K562 (cell line): Measurements from ENCODE around the gene PPIE. TPM values are rescaled to one million over a fixed set of nuclear protein-coding genes. Genes with fewer than 3 reads are reported as not detected.

Experiments used
- BACH1 ChIP-seq: fragments of 200-800 bp; sonication (Bioruptor generic); IDR thresholded peaks from 2 replicates; pipeline ENCODE4 v1.6.1; 2016; ENCODE audit warnings: missing genetic modification characterization, missing compliant biosample characterization
- RBM25 ChIP-seq: fragments of 200-400 bp; formaldehyde crosslinking; IDR thresholded peaks from 2 replicates; pipeline ENCODE4 v1.6.1; 2018; ENCODE audit warnings: low read length, low read depth, moderate library complexity; ENCODE audit not compliant: severe bottlenecking
- polyA plus RNA-seq, 8 experiments: library from polyadenylated mRNA; depleted of rRNA in 4 of 8; stranded (reverse) in 5 of 8; unstranded in 3 of 8; fragments of >200 nt; fragmentation: Nextera tagmentation in 2 of 8; fragmentation: Illumina TruSeq in 1 of 8; extraction: Ambion mirVana in 2 of 8; extraction: Trizol in 1 of 8; gene quantifications; 2 replicates each; pipeline versions ENCODE4 v1.2.1 to v1.2.3, GENCODE V29; 2011 to 2014; ENCODE audit warnings: inconsistent platforms in 1 of 8, missing spikeins in 1 of 8
- total RNA-seq, 7 experiments: library from RNA; depleted of rRNA in 6 of 7; stranded (reverse); fragments of >200 nt in 6 of 7; fragmentation: Illumina TruSeq in 2 of 7; extraction: Trizol in 2 of 7; gene quantifications; 2 replicates each; pipeline versions ENCODE4 v1.2.1 to v1.2.3, GENCODE V29; 2011 to 2021; ENCODE audit warnings: low replicate concordance in 1 of 7
- TF ChIP-seq, protein P1 (sequence below), 2 experiments: IDR thresholded peaks; 2 replicates each; pipeline ENCODE4 v1.6.1; 2012; ENCODE audit warnings: improper control_type of control experiment in 2 of 2, low read depth in 2 of 2, low read length in 2 of 2, borderline replicate concordance in 1 of 2
- TF ChIP-seq, protein P2 (sequence below): fragments of 250-450 bp; sonication (Bioruptor Pico); IDR thresholded peaks from 2 replicates; pipeline ENCODE4 v1.4.0; 2020

PPIE gene
- total and polyA plus RNA-seq, 9 of the 15 experiments (the other 6 are each of a cell fraction or from before 2014, with no cell fraction given): 75.4 to 444 (median 131) TPM

DNA sequence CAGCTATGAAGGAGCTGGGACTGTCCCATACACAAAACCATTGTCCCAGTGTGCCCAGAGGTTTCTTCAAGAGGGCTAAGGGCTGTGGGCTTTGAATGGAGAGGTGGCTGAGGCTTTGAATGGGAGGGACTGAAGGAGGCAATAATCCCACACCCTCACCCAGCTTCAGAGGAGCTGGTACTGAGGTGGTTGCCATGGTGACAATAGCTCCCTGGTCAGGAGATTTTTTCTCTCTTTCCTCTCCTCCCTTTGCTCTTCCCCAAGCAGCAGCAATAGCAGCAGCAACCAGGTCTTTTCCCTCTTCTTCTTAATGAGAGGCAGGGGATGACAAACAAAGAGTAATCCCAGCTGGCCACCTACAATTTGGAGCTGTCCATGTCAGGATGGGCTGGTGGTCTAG is 49.0 kb upstream of the PPIE start (continued):
- TF ChIP-seq, protein P1, sequence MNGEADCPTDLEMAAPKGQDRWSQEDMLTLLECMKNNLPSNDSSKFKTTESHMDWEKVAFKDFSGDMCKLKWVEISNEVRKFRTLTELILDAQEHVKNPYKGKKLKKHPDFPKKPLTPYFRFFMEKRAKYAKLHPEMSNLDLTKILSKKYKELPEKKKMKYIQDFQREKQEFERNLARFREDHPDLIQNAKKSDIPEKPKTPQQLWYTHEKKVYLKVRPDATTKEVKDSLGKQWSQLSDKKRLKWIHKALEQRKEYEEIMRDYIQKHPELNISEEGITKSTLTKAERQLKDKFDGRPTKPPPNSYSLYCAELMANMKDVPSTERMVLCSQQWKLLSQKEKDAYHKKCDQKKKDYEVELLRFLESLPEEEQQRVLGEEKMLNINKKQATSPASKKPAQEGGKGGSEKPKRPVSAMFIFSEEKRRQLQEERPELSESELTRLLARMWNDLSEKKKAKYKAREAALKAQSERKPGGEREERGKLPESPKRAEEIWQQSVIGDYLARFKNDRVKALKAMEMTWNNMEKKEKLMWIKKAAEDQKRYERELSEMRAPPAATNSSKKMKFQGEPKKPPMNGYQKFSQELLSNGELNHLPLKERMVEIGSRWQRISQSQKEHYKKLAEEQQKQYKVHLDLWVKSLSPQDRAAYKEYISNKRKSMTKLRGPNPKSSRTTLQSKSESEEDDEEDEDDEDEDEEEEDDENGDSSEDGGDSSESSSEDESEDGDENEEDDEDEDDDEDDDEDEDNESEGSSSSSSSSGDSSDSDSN (IDR thresholded peaks at IDR 0.05; ENCODE audit: borderline replicate concordance in 1 of 2, low read depth in 2 of 2, low read length in 2 of 2): no peak
- no peak for TF ChIP-seq RBM25
- no peak for TF ChIP-seq BACH1 (tag)
- TF ChIP-seq, protein P2, sequence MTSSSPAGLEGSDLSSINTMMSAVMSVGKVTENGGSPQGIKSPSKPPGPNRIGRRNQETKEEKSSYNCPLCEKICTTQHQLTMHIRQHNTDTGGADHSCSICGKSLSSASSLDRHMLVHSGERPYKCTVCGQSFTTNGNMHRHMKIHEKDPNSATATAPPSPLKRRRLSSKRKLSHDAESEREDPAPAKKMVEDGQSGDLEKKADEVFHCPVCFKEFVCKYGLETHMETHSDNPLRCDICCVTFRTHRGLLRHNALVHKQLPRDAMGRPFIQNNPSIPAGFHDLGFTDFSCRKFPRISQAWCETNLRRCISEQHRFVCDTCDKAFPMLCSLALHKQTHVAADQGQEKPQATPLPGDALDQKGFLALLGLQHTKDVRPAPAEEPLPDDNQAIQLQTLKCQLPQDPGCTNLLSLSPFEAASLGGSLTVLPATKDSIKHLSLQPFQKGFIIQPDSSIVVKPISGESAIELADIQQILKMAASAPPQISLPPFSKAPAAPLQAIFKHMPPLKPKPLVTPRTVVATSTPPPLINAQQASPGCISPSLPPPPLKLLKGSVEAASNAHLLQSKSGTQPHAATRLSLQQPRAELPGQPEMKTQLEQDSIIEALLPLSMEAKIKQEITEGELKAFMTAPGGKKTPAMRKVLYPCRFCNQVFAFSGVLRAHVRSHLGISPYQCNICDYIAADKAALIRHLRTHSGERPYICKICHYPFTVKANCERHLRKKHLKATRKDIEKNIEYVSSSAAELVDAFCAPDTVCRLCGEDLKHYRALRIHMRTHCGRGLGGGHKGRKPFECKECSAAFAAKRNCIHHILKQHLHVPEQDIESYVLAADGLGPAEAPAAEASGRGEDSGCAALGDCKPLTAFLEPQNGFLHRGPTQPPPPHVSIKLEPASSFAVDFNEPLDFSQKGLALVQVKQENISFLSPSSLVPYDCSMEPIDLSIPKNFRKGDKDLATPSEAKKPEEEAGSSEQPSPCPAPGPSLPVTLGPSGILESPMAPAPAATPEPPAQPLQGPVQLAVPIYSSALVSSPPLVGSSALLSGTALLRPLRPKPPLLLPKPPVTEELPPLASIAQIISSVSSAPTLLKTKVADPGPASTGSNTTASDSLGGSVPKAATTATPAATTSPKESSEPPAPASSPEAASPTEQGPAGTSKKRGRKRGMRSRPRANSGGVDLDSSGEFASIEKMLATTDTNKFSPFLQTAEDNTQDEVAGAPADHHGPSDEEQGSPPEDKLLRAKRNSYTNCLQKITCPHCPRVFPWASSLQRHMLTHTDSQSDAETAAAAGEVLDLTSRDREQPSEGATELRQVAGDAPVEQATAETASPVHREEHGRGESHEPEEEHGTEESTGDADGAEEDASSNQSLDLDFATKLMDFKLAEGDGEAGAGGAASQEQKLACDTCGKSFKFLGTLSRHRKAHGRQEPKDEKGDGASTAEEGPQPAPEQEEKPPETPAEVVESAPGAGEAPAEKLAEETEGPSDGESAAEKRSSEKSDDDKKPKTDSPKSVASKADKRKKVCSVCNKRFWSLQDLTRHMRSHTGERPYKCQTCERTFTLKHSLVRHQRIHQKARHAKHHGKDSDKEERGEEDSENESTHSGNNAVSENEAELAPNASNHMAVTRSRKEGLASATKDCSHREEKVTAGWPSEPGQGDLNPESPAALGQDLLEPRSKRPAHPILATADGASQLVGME (CRISPR knock-in tag): 0 out of 2 replicates have a peak, but pooled peaks have one; percentile 50
